HepG2 (cell line): ENCODE results near the gene ZFR. TPM values are rescaled to one million over a fixed set of nuclear protein-coding genes. Genes with fewer than 3 reads are reported as not detected.
A peak's percentile ranks its signal among the peaks of the same experiment; 100 is the strongest.

Experiments used
- FOXP1 ChIP-seq, 2 experiments: fragments of 450-650 bp in 1 of 2; IDR thresholded peaks; 2 replicates each; pipeline ENCODE4 v1.6.1; 2017 to 2018; ENCODE audit warnings: antibody characterized with exemption in 1 of 2
- GABPB1 ChIP-seq: IDR thresholded peaks from 2 replicates; pipeline ENCODE4 v1.6.1; 2016; ENCODE audit warnings: mild to moderate bottlenecking, missing genetic modification reagents, moderate library complexity, missing compliant biosample characterization
- HINFP ChIP-seq: sonication (generic); formaldehyde crosslinking; IDR thresholded peaks from 2 replicates; pipeline ENCODE4 v1.4.0; 2020; ENCODE audit warnings: low read depth, mild to moderate bottlenecking, missing genetic modification reagents
- HNRNPLL ChIP-seq: fragments of 200-400 bp; formaldehyde crosslinking; IDR thresholded peaks from 2 replicates; pipeline ENCODE4 v1.6.1; 2017; ENCODE audit warnings: mild to moderate bottlenecking, low read depth, low read length; ENCODE audit not compliant: poor library complexity, severe bottlenecking
- MTA1 ChIP-seq: sonication (generic); formaldehyde crosslinking; IDR thresholded peaks from 2 replicates; pipeline ENCODE4 v1.4.0; 2020; ENCODE audit warnings: missing genetic modification reagents, mild to moderate bottlenecking, borderline replicate concordance
- RBAK ChIP-seq: sonication (generic); formaldehyde crosslinking; IDR thresholded peaks from 2 replicates; pipeline ENCODE4 v1.5.1; 2020; ENCODE audit warnings: mild to moderate bottlenecking, missing genetic modification reagents
- TFDP2 ChIP-seq: sonication (generic); formaldehyde crosslinking; IDR thresholded peaks from 2 replicates; pipeline ENCODE4 v1.4.0; 2020; ENCODE audit warnings: missing genetic modification reagents
- TGIF2 ChIP-seq: IDR thresholded peaks from 2 replicates; pipeline ENCODE4 v1.6.1; 2016; ENCODE audit warnings: control low read depth, missing compliant biosample characterization
- ZBTB20 ChIP-seq: sonication (generic); formaldehyde crosslinking; IDR thresholded peaks from 2 replicates; pipeline ENCODE4 v1.8.1; 2023; ENCODE audit warnings: missing genetic modification reagents, low read depth, mild to moderate bottlenecking, borderline replicate concordance
- ZBTB44 ChIP-seq: sonication (generic); formaldehyde crosslinking; IDR thresholded peaks from 2 replicates; pipeline ENCODE4 v1.4.0; 2020; ENCODE audit warnings: missing genetic modification reagents
- ZNF20 ChIP-seq: sonication (generic); formaldehyde crosslinking; IDR thresholded peaks from 2 replicates; pipeline ENCODE4 v1.4.0; 2020; ENCODE audit warnings: mild to moderate bottlenecking, moderate library complexity, missing genetic modification reagents
- ZNF446 ChIP-seq: sonication (generic); formaldehyde crosslinking; IDR thresholded peaks from 2 replicates; pipeline ENCODE4 v1.5.0; 2020; ENCODE audit warnings: mild to moderate bottlenecking, missing genetic modification reagents
- ZNF768 ChIP-seq: sonication (generic); formaldehyde crosslinking; IDR thresholded peaks from 2 replicates; pipeline ENCODE4 v1.4.0; 2020; ENCODE audit warnings: missing genetic modification reagents
- polyA plus RNA-seq, 8 experiments: library from polyadenylated mRNA; depleted of rRNA in 3 of 8; stranded (reverse) in 7 of 8; unstranded in 1 of 8; fragments of >200 nt; fragmentation: Illumina TruSeq in 4 of 8; extraction: Trizol in 4 of 8; gene quantifications; 2 replicates each; pipeline versions ENCODE4 v1.2.1 to v1.2.3, GENCODE V29; 2011 to 2016; ENCODE audit warnings: low read depth in 4 of 8, missing spikeins in 1 of 8, mixed read lengths in 1 of 8; ENCODE audit not compliant: insufficient read depth in 1 of 8
- total RNA-seq, 5 experiments: library from RNA; depleted of rRNA; stranded (reverse); fragments of >200 nt; fragmentation: Illumina TruSeq; extraction: Trizol; gene quantifications; 2 replicates each; pipeline ENCODE4 v1.2.3, GENCODE V29; 2016; ENCODE audit warnings: low read depth in 1 of 5
- TF ChIP-seq, protein P1 (sequence below): sonication (generic); formaldehyde crosslinking; IDR thresholded peaks from 2 replicates; pipeline ENCODE4 v1.4.0; 2020; ENCODE audit warnings: low read depth, missing genetic modification reagents
- TF ChIP-seq, protein P2 (sequence below): sonication (generic); formaldehyde crosslinking; IDR thresholded peaks from 2 replicates; pipeline ENCODE4 v1.8.1; 2022; ENCODE audit warnings: low read depth, mild to moderate bottlenecking, missing genetic modification reagents
- TF ChIP-seq, protein P3 (sequence below): sonication (generic); formaldehyde crosslinking; IDR thresholded peaks from 2 replicates; pipeline ENCODE4 v1.4.0; 2020; ENCODE audit warnings: missing genetic modification reagents

Gene ZFR
- total and polyA plus RNA-seq, 2 of the 13 experiments (the other 11 are each of a cell fraction or from before 2014, with no cell fraction given) = 89.0 to 92.8 TPM

DNA sequence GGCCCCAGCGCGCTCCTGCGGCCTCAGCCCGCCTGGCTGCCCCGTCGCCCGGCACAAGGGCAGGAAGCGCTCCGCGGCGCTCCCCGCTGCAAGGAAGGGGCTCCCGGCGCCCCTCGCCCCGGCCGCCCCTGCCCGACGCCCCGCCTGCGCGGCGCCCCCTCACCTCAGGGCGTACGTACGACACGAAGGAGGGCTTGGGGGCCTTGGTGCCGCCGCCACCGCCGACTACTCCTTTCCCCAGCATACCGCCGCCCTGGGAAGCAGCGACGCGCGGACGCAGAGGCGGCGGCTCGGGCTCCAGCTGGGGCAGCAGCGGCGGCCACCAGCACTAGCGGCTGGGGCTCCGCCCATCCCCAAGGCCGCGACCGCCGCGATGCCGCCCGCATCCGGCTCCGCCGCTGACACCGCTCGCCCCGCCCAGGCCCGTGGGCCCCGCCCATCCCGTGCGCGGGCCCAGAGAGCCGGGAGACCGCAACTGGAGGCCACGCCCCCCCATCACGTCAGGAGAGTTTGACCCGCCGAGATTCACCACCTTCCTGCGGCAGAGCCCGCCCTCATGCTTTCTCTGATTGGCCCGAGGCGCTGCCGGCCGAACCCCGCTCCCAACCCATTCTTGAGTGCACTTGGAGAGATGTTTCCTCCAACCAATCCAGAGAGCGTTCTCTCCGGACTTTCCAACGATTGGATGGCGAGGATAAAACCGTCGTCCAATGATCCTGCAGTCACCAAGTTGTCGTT is 131.8 kb downstream of the ZFR start, which contains the start of gene MTMR12 (continued):
- TF ChIP-seq, protein P1, sequence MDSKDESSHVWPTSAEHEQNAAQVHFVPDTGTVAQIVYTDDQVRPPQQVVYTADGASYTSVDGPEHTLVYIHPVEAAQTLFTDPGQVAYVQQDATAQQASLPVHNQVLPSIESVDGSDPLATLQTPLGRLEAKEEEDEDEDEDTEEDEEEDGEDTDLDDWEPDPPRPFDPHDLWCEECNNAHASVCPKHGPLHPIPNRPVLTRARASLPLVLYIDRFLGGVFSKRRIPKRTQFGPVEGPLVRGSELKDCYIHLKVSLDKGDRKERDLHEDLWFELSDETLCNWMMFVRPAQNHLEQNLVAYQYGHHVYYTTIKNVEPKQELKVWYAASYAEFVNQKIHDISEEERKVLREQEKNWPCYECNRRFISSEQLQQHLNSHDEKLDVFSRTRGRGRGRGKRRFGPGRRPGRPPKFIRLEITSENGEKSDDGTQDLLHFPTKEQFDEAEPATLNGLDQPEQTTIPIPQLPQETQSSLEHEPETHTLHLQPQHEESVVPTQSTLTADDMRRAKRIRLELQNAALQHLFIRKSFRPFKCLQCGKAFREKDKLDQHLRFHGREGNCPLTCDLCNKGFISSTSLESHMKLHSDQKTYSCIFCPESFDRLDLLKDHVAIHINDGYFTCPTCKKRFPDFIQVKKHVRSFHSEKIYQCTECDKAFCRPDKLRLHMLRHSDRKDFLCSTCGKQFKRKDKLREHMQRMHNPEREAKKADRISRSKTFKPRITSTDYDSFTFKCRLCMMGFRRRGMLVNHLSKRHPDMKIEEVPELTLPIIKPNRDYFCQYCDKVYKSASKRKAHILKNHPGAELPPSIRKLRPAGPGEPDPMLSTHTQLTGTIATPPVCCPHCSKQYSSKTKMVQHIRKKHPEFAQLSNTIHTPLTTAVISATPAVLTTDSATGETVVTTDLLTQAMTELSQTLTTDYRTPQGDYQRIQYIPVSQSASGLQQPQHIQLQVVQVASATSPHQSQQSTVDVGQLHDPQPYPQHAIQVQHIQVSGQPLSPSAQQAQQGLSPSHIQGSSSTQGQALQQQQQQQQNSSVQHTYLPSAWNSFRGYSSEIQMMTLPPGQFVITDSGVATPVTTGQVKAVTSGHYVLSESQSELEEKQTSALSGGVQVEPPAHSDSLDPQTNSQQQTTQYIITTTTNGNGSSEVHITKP (CRISPR knock-in tag) = no peak
- TF ChIP-seq TGIF2 (CRISPR knock-in tag) (no peak), ZBTB20 (no peak), FOXP1 (IDR thresholded peaks at IDR 0.05) (no peak), FOXP1 (CRISPR knock-in tag; IDR thresholded peaks at IDR 0.05) (no peak), GABPB1 (CRISPR knock-in tag) (peak; percentile 67), TFDP2 (peak; percentile 74), ZNF446 (peak; percentile 74; the same call in 1 of the 2 replicates), RBAK (CRISPR knock-in tag) (no peak), ZBTB44 (CRISPR knock-in tag) (no peak), MTA1 (CRISPR knock-in tag) (peak; percentile 42; the same call in 1 of the 2 replicates), HNRNPLL (peak; percentile 78), HINFP (CRISPR knock-in tag) (peak; percentile 71; the same call in 1 of the 2 replicates), ZNF768 (CRISPR knock-in tag) (peak; percentile 33; the same call in 1 of the 2 replicates), ZNF20 (CRISPR knock-in tag) (no peak)
- TF ChIP-seq, protein P2, sequence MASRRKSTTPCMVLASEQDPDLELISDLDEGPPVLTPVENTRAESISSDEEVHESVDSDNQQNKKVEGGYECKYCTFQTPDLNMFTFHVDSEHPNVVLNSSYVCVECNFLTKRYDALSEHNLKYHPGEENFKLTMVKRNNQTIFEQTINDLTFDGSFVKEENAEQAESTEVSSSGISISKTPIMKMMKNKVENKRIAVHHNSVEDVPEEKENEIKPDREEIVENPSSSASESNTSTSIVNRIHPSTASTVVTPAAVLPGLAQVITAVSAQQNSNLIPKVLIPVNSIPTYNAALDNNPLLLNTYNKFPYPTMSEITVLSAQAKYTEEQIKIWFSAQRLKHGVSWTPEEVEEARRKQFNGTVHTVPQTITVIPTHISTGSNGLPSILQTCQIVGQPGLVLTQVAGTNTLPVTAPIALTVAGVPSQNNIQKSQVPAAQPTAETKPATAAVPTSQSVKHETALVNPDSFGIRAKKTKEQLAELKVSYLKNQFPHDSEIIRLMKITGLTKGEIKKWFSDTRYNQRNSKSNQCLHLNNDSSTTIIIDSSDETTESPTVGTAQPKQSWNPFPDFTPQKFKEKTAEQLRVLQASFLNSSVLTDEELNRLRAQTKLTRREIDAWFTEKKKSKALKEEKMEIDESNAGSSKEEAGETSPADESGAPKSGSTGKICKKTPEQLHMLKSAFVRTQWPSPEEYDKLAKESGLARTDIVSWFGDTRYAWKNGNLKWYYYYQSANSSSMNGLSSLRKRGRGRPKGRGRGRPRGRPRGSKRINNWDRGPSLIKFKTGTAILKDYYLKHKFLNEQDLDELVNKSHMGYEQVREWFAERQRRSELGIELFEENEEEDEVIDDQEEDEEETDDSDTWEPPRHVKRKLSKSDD (CRISPR knock-in tag) = no peak
- TF ChIP-seq, protein P3, sequence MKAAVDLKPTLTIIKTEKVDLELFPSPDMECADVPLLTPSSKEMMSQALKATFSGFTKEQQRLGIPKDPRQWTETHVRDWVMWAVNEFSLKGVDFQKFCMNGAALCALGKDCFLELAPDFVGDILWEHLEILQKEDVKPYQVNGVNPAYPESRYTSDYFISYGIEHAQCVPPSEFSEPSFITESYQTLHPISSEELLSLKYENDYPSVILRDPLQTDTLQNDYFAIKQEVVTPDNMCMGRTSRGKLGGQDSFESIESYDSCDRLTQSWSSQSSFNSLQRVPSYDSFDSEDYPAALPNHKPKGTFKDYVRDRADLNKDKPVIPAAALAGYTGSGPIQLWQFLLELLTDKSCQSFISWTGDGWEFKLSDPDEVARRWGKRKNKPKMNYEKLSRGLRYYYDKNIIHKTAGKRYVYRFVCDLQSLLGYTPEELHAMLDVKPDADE (CRISPR knock-in tag) = no peak
